Fibroblast of peridontal ligament (primary cell): ENCODE data around the gene CHAT.

Experiments used
- DNase-seq: peaks from one replicate; pipeline ENCODE4 v3.0.0-alpha.2; 2010; ENCODE audit errors: extremely low read depth

CHAT gene

DNA sequence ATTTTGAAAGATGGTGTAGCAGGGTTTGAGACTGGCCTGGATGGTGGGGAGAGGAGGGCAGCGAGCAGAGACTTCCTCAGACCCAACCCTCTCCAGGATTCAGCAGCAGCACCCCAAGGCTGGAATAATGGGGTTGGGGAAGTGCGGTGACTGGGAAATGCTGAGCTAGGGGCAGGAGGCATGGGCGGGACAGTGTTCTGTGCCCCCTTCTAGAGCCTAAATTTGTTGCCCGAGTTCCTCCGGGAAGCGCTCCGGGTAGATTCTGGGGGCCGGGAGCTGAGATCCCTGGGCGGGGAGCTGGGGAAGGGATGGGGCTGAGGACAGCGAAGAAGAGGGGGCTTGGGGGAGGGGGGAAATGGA, at the start of gene CHAT:
Gene CHAT (plus strand): TSS at position 156 of the 360 bp plus-strand sequence. CDS start 153 bp downstream, at position 309.
- DNase-seq, result no peak

DNA sequence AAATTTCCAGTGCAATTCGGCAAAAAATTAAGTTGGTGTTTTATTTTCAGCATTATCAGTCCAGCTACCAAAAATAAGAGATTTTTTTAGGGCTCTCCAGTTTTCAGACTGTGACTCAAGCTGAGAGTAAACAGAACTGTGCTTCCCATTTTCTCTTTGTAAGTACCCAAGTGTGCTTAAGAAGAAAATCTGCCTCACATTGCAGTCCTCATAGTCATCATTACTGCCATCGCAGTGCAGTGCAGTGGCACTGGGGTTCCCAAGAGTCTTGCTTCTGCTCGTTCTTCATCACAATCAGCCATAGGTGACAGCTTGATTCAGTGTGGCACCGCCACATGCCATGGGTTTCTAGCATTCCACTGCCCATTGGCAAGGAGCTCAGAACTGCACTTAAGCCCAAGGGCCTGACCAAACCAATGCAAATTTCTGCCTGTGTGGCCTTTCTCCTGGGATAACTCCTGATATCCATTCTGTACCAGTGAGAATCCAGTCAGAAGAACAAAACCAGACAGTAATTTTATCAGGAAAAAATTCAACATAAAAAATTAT, 49.3 kb upstream of the CHAT start:
- peak; percentile 42 for DNase-seq

DNA sequence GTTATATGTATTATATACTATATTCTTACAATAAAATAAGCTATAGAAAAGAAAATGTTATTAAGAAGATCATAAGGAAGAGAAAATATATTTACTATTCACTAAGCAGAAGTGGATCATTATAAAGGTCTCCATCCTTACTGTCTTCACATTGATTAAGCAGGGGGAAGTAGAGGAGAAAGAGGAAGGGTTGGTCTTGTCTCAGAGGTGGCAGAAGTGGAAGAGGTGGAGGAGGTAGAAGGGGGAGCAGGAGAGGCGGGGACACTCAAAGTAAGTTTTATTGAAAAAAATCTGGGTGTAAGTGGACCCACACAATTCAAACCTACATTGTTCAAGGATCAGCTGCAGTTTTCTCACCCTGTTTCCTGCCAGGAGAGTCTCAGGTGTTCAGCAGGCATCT, 46.0 kb upstream of the CHAT start:
- no peak for DNase-seq

DNA sequence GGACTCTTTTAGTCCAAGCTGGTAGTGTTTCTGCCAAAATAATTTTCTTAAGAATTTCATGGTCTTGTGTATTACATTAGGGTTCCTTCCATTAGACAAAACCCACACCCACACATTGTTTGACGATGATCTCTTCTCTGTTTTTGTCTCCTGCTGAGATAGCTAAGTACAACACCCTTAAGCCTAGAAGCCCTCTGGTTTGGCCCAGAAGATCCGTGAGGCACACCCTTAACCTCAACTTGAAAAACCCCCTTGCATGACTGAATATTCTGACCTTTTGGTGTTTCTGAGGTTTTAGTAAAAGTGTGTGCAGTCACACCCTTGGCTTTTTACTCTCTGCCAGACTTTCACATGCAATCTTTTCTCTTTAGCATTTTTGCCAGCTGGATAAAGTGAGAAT, 45.6 kb upstream of the CHAT start:
- DNase-seq, result peak; percentile 86

DNA sequence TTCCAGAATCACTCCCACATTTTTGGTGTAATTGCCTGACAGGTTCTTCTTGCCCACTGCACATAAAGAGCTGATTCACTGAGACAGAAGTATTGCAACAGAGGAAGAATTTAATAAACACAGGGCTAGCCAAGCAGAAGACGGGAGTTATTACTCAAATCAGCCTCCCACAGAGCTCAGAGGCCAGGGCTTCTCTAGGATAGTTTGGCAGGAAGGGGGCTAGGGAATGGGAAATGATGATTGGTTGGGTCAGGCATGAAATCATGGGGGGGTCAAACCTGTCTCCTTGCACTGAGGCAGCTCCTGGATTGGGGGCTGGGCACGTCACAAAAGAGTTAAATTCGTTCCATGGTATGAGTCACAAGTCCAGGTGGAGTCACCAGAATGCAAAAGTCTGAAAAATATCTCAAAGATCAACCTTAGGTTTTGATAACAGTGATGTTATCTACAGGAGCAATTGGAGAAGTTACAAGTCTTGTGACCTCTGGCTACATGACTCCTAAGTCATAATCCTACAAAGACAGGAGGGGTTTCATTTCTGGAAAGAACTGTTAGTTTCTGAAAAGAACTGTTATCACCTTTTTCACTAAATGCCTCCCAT, 44.7 kb upstream of the CHAT start:
- peak; percentile 81 for DNase-seq

DNA sequence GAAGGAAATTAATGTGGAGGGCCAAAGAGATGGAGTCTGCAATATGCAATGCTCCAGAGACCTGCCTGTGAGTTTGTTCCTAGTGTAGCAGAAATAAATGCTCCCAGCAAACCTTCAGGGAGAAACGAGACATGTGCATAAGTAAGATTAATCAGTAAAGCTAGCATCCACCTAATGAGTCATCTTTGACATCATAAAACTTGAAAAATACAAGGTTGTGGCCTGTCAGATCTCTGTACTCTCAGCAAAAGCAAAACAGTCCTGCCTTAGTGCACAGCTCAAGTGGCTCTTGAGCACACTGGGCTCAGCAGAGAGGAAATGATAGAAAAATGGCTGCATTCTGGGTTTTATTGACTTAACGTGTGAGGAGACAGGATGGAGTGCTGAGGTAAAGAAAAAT, 42.4 kb upstream of the CHAT start:
- DNase-seq, result no peak

DNA sequence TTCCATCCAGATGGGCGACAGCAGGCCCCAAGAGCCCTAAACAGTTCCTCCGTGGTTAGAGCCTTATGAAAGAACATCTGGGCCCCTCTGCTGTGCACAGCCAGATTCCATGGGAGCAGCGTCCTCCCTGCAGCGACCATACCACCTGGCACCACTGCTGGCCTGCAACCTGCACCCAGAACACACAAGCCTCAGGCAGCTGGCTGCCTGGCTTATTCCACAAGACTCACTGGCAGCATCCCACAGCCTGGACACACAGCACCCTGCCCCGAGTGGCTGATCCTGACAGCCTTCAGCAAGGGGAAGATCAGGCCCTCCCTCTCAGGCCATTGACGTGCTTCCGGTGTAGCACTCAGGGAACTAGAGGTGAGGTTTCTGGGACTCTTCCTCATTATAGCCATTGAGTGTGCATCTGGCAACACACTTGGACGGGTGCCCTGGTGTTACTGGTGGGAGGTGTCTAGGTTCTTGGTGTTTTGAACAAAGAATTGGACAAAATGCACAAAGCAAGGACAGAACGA, 41.2 kb upstream of the CHAT start:
- no peak for DNase-seq

DNA sequence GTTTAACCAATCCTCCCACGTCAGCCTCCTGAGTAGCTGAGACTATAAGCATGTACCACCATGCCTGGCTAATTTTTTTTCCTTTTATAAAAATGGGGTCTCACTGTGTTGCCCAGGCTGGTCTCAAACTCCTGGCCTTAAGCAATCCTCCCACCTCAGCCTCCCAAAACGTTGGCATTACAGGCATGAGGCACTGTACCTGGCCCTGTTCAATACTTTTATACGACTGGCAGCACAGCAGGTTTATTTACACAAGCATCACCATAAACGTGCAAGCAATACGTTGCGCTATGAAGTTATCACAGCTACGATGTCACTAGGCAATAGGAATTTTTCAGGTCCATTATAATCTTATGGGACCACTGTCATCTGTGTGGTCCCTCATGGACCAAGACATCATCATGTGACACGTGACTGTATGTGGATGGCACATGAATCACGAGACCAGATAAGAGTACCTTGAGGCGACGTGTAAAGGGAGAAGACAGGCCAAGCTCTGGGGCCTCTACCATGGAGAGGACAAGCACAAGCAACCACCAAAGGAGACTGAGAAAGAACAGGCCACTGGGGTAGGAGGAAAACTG, 38.3 kb upstream of the CHAT start:
- DNase-seq, result no peak

DNA sequence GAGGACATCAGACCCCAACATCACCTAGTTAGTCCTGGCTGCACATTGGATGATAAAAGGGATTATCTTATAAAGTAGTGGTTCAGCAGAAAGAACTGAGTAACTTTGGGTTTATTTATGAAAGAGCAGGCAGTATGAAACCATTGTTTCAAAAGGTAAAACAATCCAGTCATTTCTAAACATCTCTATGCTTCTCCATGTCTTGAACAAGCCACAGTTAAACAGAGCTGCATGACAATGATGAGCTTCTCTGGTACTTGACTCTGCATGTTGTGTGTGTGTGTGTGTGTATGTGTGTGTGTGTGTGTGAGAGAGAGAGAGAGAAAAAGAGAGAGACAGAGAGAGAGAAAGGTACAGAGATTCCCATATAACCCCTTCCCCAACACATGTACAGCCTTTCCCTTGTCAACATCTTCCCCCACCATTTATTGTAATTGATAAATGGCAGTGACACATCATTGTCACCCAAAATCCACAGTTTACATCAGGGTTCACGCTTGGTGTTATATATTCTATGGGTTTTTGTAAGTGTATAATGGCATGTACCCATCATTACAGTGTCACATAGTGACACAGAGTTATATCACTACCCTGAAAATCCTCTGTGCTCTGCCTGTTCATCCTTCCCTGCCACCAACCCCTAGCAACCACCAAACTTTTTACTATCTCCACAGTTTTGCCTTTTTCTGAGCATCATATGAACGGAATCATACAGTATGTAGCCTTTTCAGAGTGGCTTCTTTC, 36.5 kb upstream of the CHAT start:
- DNase-seq, result no peak

DNA sequence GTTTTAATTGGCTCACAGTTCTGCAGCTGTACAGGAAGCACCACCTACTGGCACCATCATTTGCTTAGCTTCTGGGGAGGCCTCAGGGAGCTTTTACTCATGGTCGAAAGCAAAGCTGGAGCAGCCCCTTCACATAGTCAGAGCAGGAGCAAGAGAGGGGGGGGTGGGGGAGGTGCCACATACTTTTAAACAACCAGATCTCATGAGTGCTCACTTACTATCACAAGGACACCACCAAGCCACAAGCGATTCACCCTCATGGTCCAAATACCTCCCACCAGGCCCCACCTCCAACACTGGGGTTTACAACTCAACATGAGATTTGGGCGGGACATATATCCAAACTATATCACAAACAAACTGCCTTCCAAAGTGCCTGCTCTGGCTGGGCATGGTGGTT, 35.4 kb upstream of the CHAT start:
- no peak for DNase-seq

DNA sequence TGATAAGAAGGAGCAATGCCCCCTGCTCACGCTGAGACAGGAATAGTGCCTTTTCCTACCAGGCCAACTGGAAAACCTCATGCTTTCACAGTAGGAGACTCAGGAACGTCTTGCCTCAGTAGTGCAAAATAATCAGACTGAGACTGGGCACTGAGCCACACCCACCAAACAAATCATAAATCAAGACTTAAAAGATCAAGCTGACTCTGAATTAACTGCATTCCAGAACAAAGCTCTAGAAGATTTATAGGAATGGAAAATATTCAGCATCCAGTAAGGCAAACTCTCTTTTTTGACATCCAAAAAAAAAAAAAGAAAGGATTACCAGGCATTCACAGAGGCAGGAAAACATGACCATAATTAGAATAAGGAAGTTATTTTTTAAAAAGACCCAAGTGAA, 34.2 kb upstream of the CHAT start:
- peak; percentile 33 for DNase-seq

DNA sequence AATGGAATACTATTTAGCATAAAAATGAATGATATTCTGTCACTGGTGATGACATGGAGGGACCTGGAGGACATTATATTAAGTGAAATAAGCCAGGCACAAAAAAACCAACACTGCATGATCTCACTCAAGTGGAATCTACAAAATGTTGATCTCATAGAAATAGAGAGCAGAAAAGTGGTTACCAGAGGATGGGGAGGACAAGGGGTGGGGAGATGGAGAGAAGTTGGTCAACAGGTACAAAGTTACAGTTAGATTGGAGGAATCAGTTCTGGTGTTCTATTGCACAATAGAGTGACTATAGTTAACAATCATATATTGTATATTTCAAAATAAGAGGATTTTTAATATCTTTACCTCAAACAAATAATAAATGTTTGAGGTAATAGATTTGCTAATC, 28.4 kb upstream of the CHAT start:
- no peak for DNase-seq

DNA sequence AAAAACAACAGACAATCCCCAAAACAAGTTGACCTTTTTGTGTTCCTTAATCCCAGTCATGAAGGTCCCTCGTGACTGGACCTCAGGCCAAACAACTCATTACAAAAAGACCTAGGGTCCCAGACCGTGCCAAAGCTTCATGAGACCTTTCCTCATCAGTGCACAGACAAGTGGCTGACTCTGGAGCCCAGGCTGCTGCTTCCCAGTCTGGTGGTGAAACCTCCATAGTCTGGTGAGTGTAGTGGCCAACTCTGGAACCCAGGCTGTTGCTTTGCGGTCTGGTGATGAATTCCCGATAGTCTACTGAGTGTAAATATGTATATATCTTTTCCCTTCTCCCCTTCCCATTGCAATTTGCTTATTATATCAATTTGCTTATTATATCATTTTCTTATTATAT, 25.9 kb upstream of the CHAT start:
- no peak for DNase-seq

DNA sequence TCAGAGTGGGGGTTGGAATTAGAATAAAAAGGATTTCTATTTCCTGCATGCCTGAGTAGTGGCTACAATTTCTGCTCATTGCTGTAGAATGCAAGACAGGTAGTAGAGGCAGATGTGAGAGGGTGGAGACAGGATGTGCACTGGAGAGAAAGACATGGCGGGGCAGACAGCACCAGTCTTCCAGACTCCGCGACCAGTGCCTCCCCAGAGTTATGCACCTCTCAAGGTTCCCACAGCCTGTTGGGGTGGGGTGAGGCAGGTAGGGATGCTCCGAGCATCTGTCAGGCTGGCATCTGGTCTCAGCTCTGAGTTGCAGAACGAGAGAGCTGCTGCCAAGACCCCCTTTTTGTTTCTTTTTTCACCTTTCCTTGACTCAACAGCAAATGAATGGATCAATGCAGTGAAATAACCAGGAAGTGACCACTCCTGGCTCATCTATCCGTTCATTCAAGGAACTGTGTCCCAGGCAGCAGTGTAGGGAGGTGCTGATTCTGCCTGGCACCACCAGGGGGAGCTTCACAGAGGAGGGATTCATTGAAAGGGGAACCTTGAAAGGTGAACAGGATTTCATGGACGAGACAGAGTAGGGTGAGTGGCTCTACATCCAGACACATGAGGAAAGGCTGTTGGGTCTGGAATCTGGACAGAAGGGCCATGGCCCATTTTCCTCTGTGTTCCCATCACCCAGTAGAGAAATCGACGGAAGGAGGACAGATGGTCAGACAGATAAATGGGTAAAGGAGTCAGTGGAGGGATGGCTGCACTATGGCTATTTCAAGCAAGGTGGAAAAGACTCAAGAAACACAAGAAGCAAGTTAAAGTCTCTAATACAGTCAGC, 20.9 kb upstream of the CHAT start:
- DNase-seq, result peak; percentile 56

DNA sequence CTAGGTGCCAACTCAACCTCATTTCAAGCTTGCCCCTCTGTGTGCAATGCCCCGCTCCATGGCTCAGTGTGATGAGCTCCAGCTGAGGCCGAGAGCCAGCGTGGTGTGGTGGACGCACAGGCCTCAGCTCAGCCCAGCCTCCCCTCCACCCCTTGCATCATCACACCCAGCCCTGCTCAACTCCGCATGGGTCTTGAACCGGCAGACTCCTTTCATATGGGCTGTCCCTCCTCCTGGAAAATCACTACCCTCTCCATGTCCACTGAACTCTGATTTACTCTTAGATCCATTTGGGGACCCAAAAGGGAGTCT, 20.3 kb upstream of the CHAT start:
- DNase-seq, result no peak

DNA sequence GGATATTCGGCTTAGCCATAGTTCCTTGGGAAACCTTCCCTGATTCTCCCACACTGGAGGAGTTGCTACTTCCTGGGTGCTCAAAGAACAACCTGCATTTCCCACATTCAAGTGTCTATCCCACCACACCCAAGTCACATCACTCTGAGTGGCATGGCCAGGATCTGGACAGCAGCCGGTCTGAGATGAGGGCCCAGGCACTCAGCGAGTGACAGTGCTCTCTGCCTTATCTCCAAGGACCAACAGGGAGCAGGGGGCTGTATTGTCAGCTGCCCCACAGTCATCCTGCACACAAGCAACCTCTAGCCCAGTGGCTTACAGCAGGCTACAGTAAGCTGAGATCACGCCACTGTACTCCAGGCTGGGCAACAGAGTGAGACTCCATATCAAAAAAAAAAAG, 19.8 kb upstream of the CHAT start:
- no peak for DNase-seq

DNA sequence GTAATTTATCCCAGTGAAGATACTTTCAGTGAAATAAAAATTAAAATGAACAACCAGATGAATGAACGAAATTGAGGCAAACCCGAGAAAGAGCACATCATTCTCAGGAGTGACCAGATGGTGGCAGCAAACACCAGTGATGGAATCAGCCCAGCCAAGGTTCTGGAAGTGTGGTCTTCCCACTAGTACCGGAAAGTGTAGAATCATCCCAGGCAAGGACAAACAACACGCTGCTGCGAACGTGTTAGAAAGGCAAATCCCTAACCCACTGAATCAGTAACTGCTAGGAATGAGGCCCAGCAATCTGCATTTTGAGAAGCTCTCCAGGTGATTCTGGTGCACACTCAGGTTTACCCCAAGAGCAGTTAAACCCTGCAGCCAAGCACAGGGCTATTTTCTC, 19.2 kb upstream of the CHAT start:
- DNase-seq, result peak; percentile 73

DNA sequence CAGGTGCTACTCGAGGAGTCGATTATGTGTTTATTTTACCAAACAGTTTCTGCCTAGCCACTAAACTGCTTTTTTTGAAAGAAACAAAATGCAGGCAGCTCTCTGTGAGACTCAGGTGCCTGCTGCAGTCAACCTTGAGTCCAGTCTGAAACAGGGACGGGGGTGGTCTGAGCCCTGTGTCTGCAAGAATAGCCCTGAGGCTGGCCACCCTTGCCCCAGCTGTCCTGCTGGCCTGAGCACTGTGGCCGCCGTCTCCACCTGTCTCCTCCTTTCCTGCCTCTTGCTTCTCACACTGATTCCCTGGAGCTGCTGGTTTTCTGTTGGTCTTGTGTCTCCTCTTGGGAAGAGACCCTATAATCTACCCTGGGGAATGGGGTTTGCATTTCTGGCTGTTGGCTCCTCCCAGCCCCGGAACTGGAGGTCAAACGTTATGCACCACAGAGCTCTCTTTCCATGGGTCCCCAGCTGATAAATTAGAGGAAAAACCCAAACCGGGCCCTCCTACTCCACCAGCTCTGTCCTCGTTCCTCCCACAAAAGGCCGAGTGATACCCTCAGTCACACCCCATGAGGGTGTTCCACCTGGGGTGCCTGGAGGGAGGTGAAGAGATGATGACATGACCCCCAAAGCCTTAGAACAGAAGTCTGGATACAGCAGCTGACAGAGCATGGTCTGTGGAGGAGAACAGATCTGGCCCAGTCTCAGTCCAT, 18.7 kb upstream of the CHAT start:
- DNase-seq, result no peak

DNA sequence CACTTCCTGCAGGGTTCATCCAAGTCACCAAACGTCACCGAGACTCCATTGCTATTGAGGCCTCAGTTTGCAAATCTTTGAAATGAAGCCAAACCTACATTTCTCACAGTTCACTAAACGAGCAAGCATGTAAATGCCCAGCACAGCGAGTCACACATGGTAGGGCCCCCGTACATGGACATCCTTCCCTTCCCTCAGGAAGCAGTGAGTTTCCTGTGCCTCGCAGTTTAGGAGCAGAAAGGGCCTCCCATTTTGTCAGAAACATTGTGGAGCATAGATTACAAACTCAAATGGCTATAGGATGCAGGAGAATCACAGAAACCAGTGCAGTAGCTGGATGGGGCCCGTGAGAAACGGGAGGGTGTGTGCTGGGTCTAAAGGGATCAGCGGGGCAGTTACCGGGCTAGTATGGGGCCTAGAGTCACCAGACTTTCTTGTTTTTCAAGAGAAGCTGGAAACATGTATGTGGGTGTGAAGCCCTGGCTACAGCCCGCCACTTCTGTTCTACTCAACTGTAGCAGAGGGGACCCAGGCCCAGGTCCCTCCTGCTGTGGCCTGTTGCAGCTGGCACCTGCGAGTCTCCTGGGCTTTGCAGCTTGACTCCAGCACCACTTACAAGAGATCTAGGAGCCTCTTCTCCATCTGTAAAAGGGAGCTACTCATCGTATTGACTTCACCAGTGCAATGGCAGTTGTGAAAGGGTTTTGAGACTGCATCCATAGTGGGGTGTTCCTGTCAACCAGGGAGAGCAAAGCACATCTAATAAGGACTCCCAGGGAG, 17.9 kb upstream of the CHAT start:
- DNase-seq, result no peak

DNA sequence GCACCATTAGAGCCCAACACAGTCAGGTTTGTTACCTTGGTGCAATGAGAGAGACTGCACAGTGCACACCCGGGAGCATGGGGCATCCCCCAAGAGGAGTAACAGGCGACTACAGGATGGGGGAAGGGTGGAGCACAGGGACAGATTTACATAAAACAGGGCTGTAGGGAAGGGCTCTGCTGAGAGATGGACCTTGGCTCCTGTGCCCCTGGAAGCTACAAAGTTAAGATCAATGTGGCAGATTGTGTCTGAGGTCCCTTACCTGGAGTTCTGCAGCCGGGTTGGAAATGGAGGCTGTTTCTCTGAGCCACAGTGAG, 17.4 kb upstream of the CHAT start:
- DNase-seq, result no peak

DNA sequence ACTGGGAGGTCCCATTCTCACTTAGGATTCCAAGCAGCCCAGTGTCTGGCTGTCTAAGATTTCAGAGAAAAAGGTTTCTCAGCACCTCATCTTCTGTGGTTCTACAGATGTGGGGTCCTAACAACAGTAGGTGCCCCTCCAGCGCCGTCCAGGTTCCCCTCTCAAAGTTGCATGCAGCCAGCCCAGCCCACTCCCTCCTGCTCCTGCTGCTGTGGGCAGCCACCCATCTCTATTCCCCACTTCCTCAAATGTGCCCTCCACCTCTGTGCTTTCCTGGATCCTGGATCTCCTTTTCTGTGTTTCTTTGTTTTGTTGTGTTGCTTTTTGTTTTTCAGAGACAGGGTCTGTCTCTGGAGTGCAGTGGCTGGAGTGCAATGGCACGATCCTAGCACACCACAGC, 17.0 kb upstream of the CHAT start:
- no peak for DNase-seq
